CD4-positive, alpha-beta memory T cell (primary cell): Measurements from ENCODE around the gene TMUB2. TPM values are rescaled to one million over a fixed set of nuclear protein-coding genes. Genes with fewer than 3 reads are reported as not detected.

Experiments used
- CTCF ChIA-PET: fragments of 350-600 bp; sonication (Branson Sonifier 250); formaldehyde crosslinking; loops from one replicate; lab custom pipeline; 2021; ENCODE audit warnings: inconsistent platforms; ENCODE audit not compliant: partially characterized antibody; lab: Charles Lee
- POLR2A ChIA-PET: fragments of 350-600 bp; sonication (Branson Sonifier 250); formaldehyde crosslinking; loops from one replicate; lab custom pipeline; 2021; ENCODE audit not compliant: partially characterized antibody; lab: Charles Lee
- DNase-seq, 5 donors: peaks; one replicate each; pipeline versions ENCODE4 v3.0.0 to v3.0.0-alpha.2; 2020 to 2022; ENCODE audit warnings: mixed read lengths in 1 of 5
- H3K27ac ChIP-seq: one replicate; pipeline ENCODE4 v1.7.0; 2013; ENCODE audit warnings: low read depth, low read length
- H3K27me3 ChIP-seq: 2 replicates; pipeline ENCODE4 v1.7.0; 2013; ENCODE audit warnings: mild to moderate bottlenecking, low read length, moderate library complexity; ENCODE audit not compliant: insufficient read depth
- H3K36me3 ChIP-seq: 2 replicates; pipeline ENCODE4 v1.7.0; 2013; ENCODE audit warnings: mild to moderate bottlenecking, low read length, moderate library complexity; ENCODE audit not compliant: insufficient read depth
- H3K4me1 ChIP-seq: 2 replicates; pipeline ENCODE4 v1.7.0; 2013; ENCODE audit warnings: mild to moderate bottlenecking, low read length, moderate library complexity; ENCODE audit not compliant: insufficient read depth
- H3K4me3 ChIP-seq, 2 donors: one replicate each; pipeline ENCODE4 v1.7.0; 2013; ENCODE audit warnings: low read length in 2 of 2, mild to moderate bottlenecking in 1 of 2
- H3K9me3 ChIP-seq, 2 donors: one replicate each; pipeline ENCODE4 v1.7.0; 2013; ENCODE audit warnings: low read length in 2 of 2, control low read depth in 1 of 2; ENCODE audit not compliant: control insufficient read depth in 1 of 2
- H3K27ac Mint-ChIP-seq, 7 donors: one replicate each; pipeline ENCODE4 v1.8.0; 2020 to 2021; ENCODE audit warnings: mixed read lengths in 7 of 7, mild to moderate bottlenecking in 6 of 7, inconsistent platforms in 3 of 7, moderate library complexity in 3 of 7
- H3K27me3 Mint-ChIP-seq, 2 donors: one replicate each; pipeline ENCODE4 v1.8.0; 2020 to 2021; ENCODE audit warnings: mixed read lengths in 2 of 2
- H3K36me3 Mint-ChIP-seq, 2 donors: one replicate each; pipeline ENCODE4 v1.8.0; 2020 to 2021; ENCODE audit warnings: mixed read lengths in 2 of 2, inconsistent platforms in 1 of 2, mild to moderate bottlenecking in 1 of 2
- H3K4me1 Mint-ChIP-seq, 4 donors: one replicate each; pipeline ENCODE4 v1.8.0; 2020 to 2021; ENCODE audit warnings: mixed read lengths in 4 of 4, mild to moderate bottlenecking in 1 of 4
- H3K4me3 Mint-ChIP-seq, 8 donors: one replicate each; pipeline ENCODE4 v1.8.0; 2020 to 2021; ENCODE audit warnings: mixed read lengths in 8 of 8, mild to moderate bottlenecking in 7 of 8, moderate library complexity in 6 of 8, inconsistent platforms in 3 of 8
- H3K9me3 Mint-ChIP-seq, 8 donors: one replicate each; pipeline ENCODE4 v1.8.0; 2020 to 2021; ENCODE audit warnings: mixed read lengths in 8 of 8, mild to moderate bottlenecking in 5 of 8, inconsistent platforms in 3 of 8, moderate library complexity in 1 of 8
- intact Hi-C: fragments of 100-400 bp; cut with micrococcal nuclease; formaldehyde crosslinking; loops from one replicate; pipeline ENCODE4 v1.15.1; 2023
- polyA plus RNA-seq, 2 donors: library from polyadenylated mRNA; unstranded; fragments of 300-500 nt; fragmentation: Illumina TruSeq; gene quantifications; one replicate each; pipeline ENCODE4 v1.2.3, GENCODE V29; 2021
- total RNA-seq, 2 experiments: library from RNA; stranded (reverse); gene quantifications; one replicate each; pipeline ENCODE4 v1.2.3, GENCODE V29; 2021

Gene TMUB2
- total and polyA plus RNA-seq, 4 experiments from 2014 or later: 35.3 to 47.9 (median 40.4) TPM

GRCh38 chr17:44213403-44214229, 26.8 kb downstream of the TMUB2 start:
- H3K27me3 Mint-ChIP-seq: no peaks in the 10 kb centered on the region
- peaks cover 51% of the 10 kb centered on the region for H3K36me3 ChIP-seq
- peaks cover 38 to 78% (median 53%) of the 10 kb centered on the region in 4 donors for H3K4me1 Mint-ChIP-seq
- peaks cover 38 to 61% of the 10 kb centered on the region in 2 donors for H3K36me3 Mint-ChIP-seq
- no peaks in the 10 kb centered on the region for H3K27me3 ChIP-seq
- H3K27ac Mint-ChIP-seq: peak overlapping the region; percentile 65 to 91 (median 88)
- CTCF ChIA-PET: interaction anchor here (1.4 to 6.8 kb wide), 4 partner anchors 8 to 131 kb away, joined by 3 to 107 read pairs (median 44); partner anchors contain the start of genes GRN and UBTF
- peak overlapping the region in 4 of 8 donors; percentile 8 to 71 (median 40) for H3K4me3 Mint-ChIP-seq
- peaks cover 0 to 4% (median 0%) of the 10 kb centered on the region in 8 donors for H3K9me3 Mint-ChIP-seq
- no peak for DNase-seq
- POLR2A ChIA-PET: interaction anchor here (0.9 to 15.7 kb wide), 13 partner anchors 5 to 140 kb away, joined by 3 to 325 read pairs (median 5); partner anchors contain the start of genes ATXN7L3, GRN, HDAC5 and SLC25A39
- H3K27ac ChIP-seq: peak overlapping the region; percentile 71
- no peak overlapping the region for H3K4me3 ChIP-seq
- intact Hi-C loops: no loop called here
- H3K4me1 ChIP-seq: peaks cover 70% of the 10 kb centered on the region
- no peaks in the 10 kb centered on the region for H3K9me3 ChIP-seq

- peaks cover 70% of the 10 kb centered on the region for H3K4me1 ChIP-seq
- ChIA-PET CTCF (interaction anchor here (0.9 to 5.1 kb wide), 3 partner anchors 7 to 113 kb away, joined by 3 to 48 read pairs (median 3); partner anchors contain the start of gene UBTF), POLR2A (interaction anchor here (1.0 to 15.7 kb wide), 12 partner anchors 4 to 134 kb away, joined by 3 to 325 read pairs (median 5); partner anchors contain the start of genes ATXN7L3, GRN, HDAC5 and SLC25A39)
- Mint-ChIP-seq H3K9me3 (peaks cover 0 to 4% (median 0%) of the 10 kb centered on the region in 8 donors), H3K27ac (peak overlapping the region; percentile 65 to 91 (median 88)), H3K27me3 (no peaks in the 10 kb centered on the region), H3K36me3 (peaks cover 36 to 59% of the 10 kb centered on the region in 2 donors), H3K4me1 (peaks cover 38 to 78% (median 53%) of the 10 kb centered on the region in 4 donors), H3K4me3 (peak overlapping the region in 3 of 8 donors; percentile 8 to 71 (median 25))
- peak overlapping the region; percentile 71 for H3K27ac ChIP-seq
- H3K36me3 ChIP-seq: peaks cover 46% of the 10 kb centered on the region
- H3K4me3 ChIP-seq: no peak overlapping the region
- DNase-seq: no peak
- no peaks in the 10 kb centered on the region for H3K9me3 ChIP-seq
- H3K27me3 ChIP-seq: no peaks in the 10 kb centered on the region
- intact Hi-C loops: no loop called here
These were observed 27.4 kb downstream of the TMUB2 start for GRCh38 chr17:44214230-44214494.

- H3K27ac ChIP-seq: peak overlapping the region; percentile 71
- H3K9me3 ChIP-seq: no peaks in the 10 kb centered on the region
- intact Hi-C loops: loop anchor here (5.0 kb wide), 1 partner anchor 208 kb away; no protein-coding TSS in a partner anchor
- H3K27me3 Mint-ChIP-seq: no peaks in the 10 kb centered on the region
- peak overlapping the region; percentile 80 to 91 (median 88) for H3K27ac Mint-ChIP-seq
- peaks cover 0 to 4% (median 0%) of the 10 kb centered on the region in 8 donors for H3K9me3 Mint-ChIP-seq
- ChIA-PET POLR2A (interaction anchor here (1.0 to 15.7 kb wide), 8 partner anchors 5 to 133 kb away, joined by 3 to 325 read pairs (median 6); partner anchors contain the start of genes ATXN7L3, HDAC5 and SLC25A39), CTCF (interaction anchor here (0.9 to 3.9 kb wide), 4 partner anchors 8 to 131 kb away, joined by 3 to 19 read pairs (median 10); partner anchors contain the start of gene GRN)
- no peaks in the 10 kb centered on the region for H3K27me3 ChIP-seq
- no peak overlapping the region for H3K4me3 ChIP-seq
- DNase-seq: no peak
- H3K36me3 Mint-ChIP-seq: peaks cover 36 to 55% of the 10 kb centered on the region in 2 donors
- H3K4me1 ChIP-seq: peaks cover 63% of the 10 kb centered on the region
- peaks cover 38% of the 10 kb centered on the region for H3K36me3 ChIP-seq
- H3K4me1 Mint-ChIP-seq: peaks cover 38 to 71% (median 51%) of the 10 kb centered on the region in 4 donors
- peak overlapping the region in 7 of 8 donors; percentile 29 to 68 (median 58) for H3K4me3 Mint-ChIP-seq
These were observed 28.1 kb downstream of the TMUB2 start for GRCh38 chr17:44214896-44215295.

GRCh38 chr17:44216173-44216572, 29.4 kb downstream of the TMUB2 start:
- Mint-ChIP-seq H3K4me3 (peak overlapping the region; percentile 68 to 93 (median 83)), H3K36me3 (peaks cover 31 to 55% of the 10 kb centered on the region in 2 donors), H3K4me1 (peaks cover 35 to 63% (median 46%) of the 10 kb centered on the region in 4 donors), H3K27ac (peak overlapping the region; percentile 80 to 95 (median 91)), H3K9me3 (peaks cover 0 to 4% (median 0%) of the 10 kb centered on the region in 8 donors), H3K27me3 (no peaks in the 10 kb centered on the region)
- Histone ChIP-seq H3K27me3 (no peaks in the 10 kb centered on the region), H3K4me3 (peak overlapping the region; percentile 26 to 50), H3K27ac (peak overlapping the region; percentile 71), H3K9me3 (no peaks in the 10 kb centered on the region), H3K36me3 (peaks cover 33% of the 10 kb centered on the region), H3K4me1 (peaks cover 50% of the 10 kb centered on the region)
- ChIA-PET POLR2A (interaction anchor here (0.7 to 15.7 kb wide), 14 partner anchors 6 to 143 kb away, joined by 3 to 325 read pairs (median 6); partner anchors contain the start of genes ATXN7L3, GRN, HDAC5 and RUNDC3A), CTCF (interaction anchor here (1.0 to 3.9 kb wide), 10 partner anchors 9 to 135 kb away, joined by 3 to 21 read pairs (median 6); partner anchors contain the start of genes GRN and TMUB2)
- intact Hi-C loops: loop anchor here (5.0 kb wide), 1 partner anchor 209 kb away; no protein-coding TSS in a partner anchor
- DNase-seq: peak; percentile 49 to 67 (median 60)

- H3K27ac Mint-ChIP-seq: peak overlapping the region; percentile 80 to 95 (median 91)
- ChIA-PET CTCF (interaction anchor here (1.0 to 3.9 kb wide), 11 partner anchors 10 to 134 kb away, joined by 3 to 21 read pairs (median 5); partner anchors contain the start of genes GRN and TMUB2), POLR2A (interaction anchor here (0.6 to 15.7 kb wide), 14 partner anchors 7 to 826 kb away, joined by 3 to 325 read pairs (median 6); partner anchors contain the start of genes ATXN7L3, GRN, HDAC5 and RUNDC3A)
- no peaks in the 10 kb centered on the region for H3K27me3 ChIP-seq
- peaks cover 50% of the 10 kb centered on the region for H3K4me1 ChIP-seq
- H3K4me3 Mint-ChIP-seq: peak overlapping the region; percentile 68 to 93 (median 83)
- no peaks in the 10 kb centered on the region for H3K9me3 ChIP-seq
- DNase-seq: no peak
- no peaks in the 10 kb centered on the region for H3K27me3 Mint-ChIP-seq
- H3K4me3 ChIP-seq: peak overlapping the region; percentile 50
- peak overlapping the region; percentile 71 for H3K27ac ChIP-seq
- peaks cover 31 to 56% of the 10 kb centered on the region in 2 donors for H3K36me3 Mint-ChIP-seq
- H3K4me1 Mint-ChIP-seq: peaks cover 35 to 63% (median 49%) of the 10 kb centered on the region in 4 donors
- intact Hi-C loops: loop anchor here (5.0 kb wide), 1 partner anchor 209 kb away; no protein-coding TSS in a partner anchor
- H3K9me3 Mint-ChIP-seq: peaks cover 0 to 6% (median 0%) of the 10 kb centered on the region in 8 donors
- H3K36me3 ChIP-seq: peaks cover 29% of the 10 kb centered on the region
These were observed 29.9 kb downstream of the TMUB2 start for GRCh38 chr17:44216694-44217093.

GRCh38 chr17:44217738-44218343, 31.1 kb downstream of the TMUB2 start:
- Histone ChIP-seq H3K27me3 (no peaks in the 10 kb centered on the region), H3K27ac (peak overlapping the region; percentile 71), H3K9me3 (no peaks in the 10 kb centered on the region), H3K4me3 (peak overlapping the region; percentile 37 to 50), H3K36me3 (peaks cover 29% of the 10 kb centered on the region), H3K4me1 (peaks cover 62% of the 10 kb centered on the region)
- Mint-ChIP-seq H3K4me3 (peak overlapping the region; percentile 68 to 93 (median 83)), H3K27me3 (no peaks in the 10 kb centered on the region), H3K4me1 (peaks cover 39 to 67% (median 55%) of the 10 kb centered on the region in 4 donors), H3K9me3 (peaks cover 0 to 6% (median 0%) of the 10 kb centered on the region in 8 donors), H3K27ac (peak overlapping the region; percentile 68 to 95 (median 91)), H3K36me3 (peaks cover 31 to 55% of the 10 kb centered on the region in 2 donors)
- intact Hi-C loops: loop anchor here (1.0 to 5.0 kb wide), 7 partner anchors 8 to 211 kb away; partner anchors contain the start of genes HROB, RUNDC3A and TMUB2
- POLR2A ChIA-PET: interaction anchor here (0.7 to 15.7 kb wide), 11 partner anchors 8 to 308 kb away, joined by 3 to 325 read pairs (median 6); partner anchors contain the start of genes ATXN7L3, GRN, SLC25A39 and TMUB2
- CTCF ChIA-PET: interaction anchor here (0.9 to 3.9 kb wide), 14 partner anchors 8 to 133 kb away, joined by 3 to 21 read pairs (median 5); partner anchors contain the start of genes HDAC5, SLC25A39 and TMUB2
- no peak for DNase-seq
